CD14-positive monocyte (primary cell): ENCODE measurements around the gene CRISP2. TPM values are rescaled to one million over a fixed set of nuclear protein-coding genes. Genes with fewer than 3 reads are reported as not detected.

Experiments
- DNase-seq, 3 donors: peaks; one replicate each; pipeline ENCODE4 v3.0.0-alpha.2; 2011 to 2022
- H2AFZ ChIP-seq: 2 replicates; pipeline ENCODE4 v1.6.0; 2012; ENCODE audit warnings: mild to moderate bottlenecking, low read depth, low read length, inconsistent platforms; ENCODE audit not compliant: insufficient read depth, poor library complexity, severe bottlenecking
- H3K27ac ChIP-seq, 2 donors: 1 replicate in 1 of 2; 2 replicates in 1 of 2; pipeline ENCODE4 v1.5.1; 2012 to 2013; ENCODE audit warnings: low read length in 2 of 2, control low read depth in 1 of 2, inconsistent platforms in 1 of 2, low read depth in 1 of 2, mild to moderate bottlenecking in 1 of 2
- H3K27me3 ChIP-seq, 2 donors: one replicate each; pipeline versions ENCODE4 v1.6.0 to v1.6.1; 2011 to 2013; ENCODE audit warnings: low read length in 2 of 2; ENCODE audit not compliant: control insufficient read depth in 2 of 2, insufficient read depth in 2 of 2
- H3K36me3 ChIP-seq, 2 donors: replicated peaks in 1 of 2; 1 replicate in 1 of 2; 2 replicates in 1 of 2; pipeline versions ENCODE4 v1.5.1 to v1.6.1; 2012 to 2013; ENCODE audit warnings: low read length in 2 of 2, control low read depth in 1 of 2, inconsistent platforms in 1 of 2, mild to moderate bottlenecking in 1 of 2; ENCODE audit not compliant: insufficient read depth in 2 of 2, control insufficient read depth in 1 of 2
- H3K4me1 ChIP-seq, 2 donors: 1 replicate in 1 of 2; 2 replicates in 1 of 2; pipeline versions ENCODE4 v1.5.1 to v1.6.1; 2012 to 2013; ENCODE audit warnings: low read length in 2 of 2, control low read depth in 1 of 2, inconsistent platforms in 1 of 2, mild to moderate bottlenecking in 1 of 2, moderate library complexity in 1 of 2; ENCODE audit not compliant: insufficient read depth in 2 of 2, control insufficient read depth in 1 of 2
- H3K4me2 ChIP-seq: replicated peaks from 2 replicates; pipeline ENCODE3; 2012; ENCODE audit warnings: low read length, moderate library complexity, mild to moderate bottlenecking; ENCODE audit not compliant: poor library complexity, severe bottlenecking; ENCODE audit errors: extremely low read depth
- H3K4me3 ChIP-seq, 3 experiments: fragments of 200-600 bp in 1 of 3; sonication (generic) in 1 of 3; replicated peaks in 1 of 3; 1 replicate in 2 of 3; 2 replicates in 1 of 3; pipeline ENCODE4 v1.5.1; 2011 to 2013; ENCODE audit warnings: low read length in 3 of 3, mild to moderate bottlenecking in 3 of 3, control low read depth in 2 of 3, low read depth in 2 of 3, inconsistent platforms in 1 of 3, moderate library complexity in 1 of 3
- H3K79me2 ChIP-seq: 2 replicates; pipeline ENCODE4 v1.6.0; 2012; ENCODE audit warnings: mild to moderate bottlenecking, control low read depth, inconsistent platforms, low read length, moderate library complexity; ENCODE audit not compliant: insufficient read depth
- H3K9ac ChIP-seq: 2 replicates; pipeline ENCODE4 v1.6.0; 2017; ENCODE audit warnings: low read length, mild to moderate bottlenecking; ENCODE audit not compliant: insufficient read depth, poor library complexity, severe bottlenecking
- H3K9me3 ChIP-seq, 2 donors: replicated peaks in 1 of 2; 1 replicate in 1 of 2; 2 replicates in 1 of 2; pipeline versions ENCODE4 v1.5.1 to v1.6.1; 2012 to 2013; ENCODE audit warnings: low read length in 2 of 2, control low read depth in 1 of 2; ENCODE audit not compliant: control insufficient read depth in 1 of 2, insufficient read depth in 1 of 2
- H4K20me1 ChIP-seq: 2 replicates; pipeline ENCODE4 v1.6.0; 2012; ENCODE audit warnings: mild to moderate bottlenecking, low read length, control low read depth, moderate library complexity; ENCODE audit not compliant: insufficient read depth
- H3K27ac Mint-ChIP-seq, 7 donors: one replicate each; pipeline ENCODE4 v1.8.0; 2020; ENCODE audit warnings: mild to moderate bottlenecking in 7 of 7, mixed read lengths in 7 of 7, moderate library complexity in 6 of 7, inconsistent platforms in 2 of 7
- H3K27me3 Mint-ChIP-seq, 3 donors: one replicate each; pipeline ENCODE4 v1.8.0; 2021 to 2022; ENCODE audit warnings: low read depth in 3 of 3, mild to moderate bottlenecking in 3 of 3, mixed read lengths in 3 of 3, moderate library complexity in 3 of 3, inconsistent platforms in 1 of 3
- H3K36me3 Mint-ChIP-seq, 2 donors: one replicate each; pipeline ENCODE4 v1.8.0; 2020; ENCODE audit warnings: mixed read lengths in 2 of 2, inconsistent platforms in 1 of 2, mild to moderate bottlenecking in 1 of 2
- H3K4me1 Mint-ChIP-seq: one replicate; pipeline ENCODE4 v1.8.0; 2020; ENCODE audit warnings: mild to moderate bottlenecking, mixed read lengths
- H3K4me3 Mint-ChIP-seq, 2 donors: one replicate each; pipeline ENCODE4 v1.8.0; 2020; ENCODE audit warnings: mild to moderate bottlenecking in 2 of 2, mixed read lengths in 2 of 2, moderate library complexity in 1 of 2
- H3K9me3 Mint-ChIP-seq, 7 donors: one replicate each; pipeline ENCODE4 v1.8.0; 2020 to 2022; ENCODE audit warnings: mixed read lengths in 7 of 7, mild to moderate bottlenecking in 6 of 7, moderate library complexity in 6 of 7, inconsistent platforms in 2 of 7
- CTCF ChIP-seq: fragments of 200-600 bp; IDR thresholded peaks from one replicate; pipeline ENCODE4 v1.8.0; 2022; ENCODE audit warnings: antibody characterized with exemption, mild to moderate bottlenecking
- WGBS: methylation state at CpG from one replicate; pipeline ENCODE4 v1.1.5; 2013; ENCODE audit warnings: missing lambda C conversion rate; ENCODE audit not compliant: insufficient coverage; 5-methylcytosine and 5-hydroxymethylcytosine counted together
- intact Hi-C, 2 donors: fragments of 100-400 bp; cut with micrococcal nuclease; formaldehyde crosslinking; loops; one replicate each; pipeline versions ENCODE4 v1.15.0 to v1.15.1; 2023
- polyA minus RNA-seq: library from RNA; depleted of rRNA, polyadenylated mRNA; stranded (reverse); fragments of >200 nt; gene quantifications from 2 replicates; pipeline ENCODE4 v1.2.3, GENCODE V29; 2012
- polyA plus RNA-seq, 3 donors: library from polyadenylated mRNA; depleted of rRNA in 1 of 3; unstranded in 2 of 3; stranded (reverse) in 1 of 3; fragments of 300-500 nt in 2 of 3; fragments of >200 nt in 1 of 3; fragmentation: Illumina TruSeq in 2 of 3; gene quantifications; 1 replicate in 2 of 3; 2 replicates in 1 of 3; pipeline ENCODE4 v1.2.3, GENCODE V29; 2012 to 2021
- total RNA-seq, 12 experiments: library from RNA in 1 of 12; stranded (reverse) in 1 of 12; fragments of 120-200 nt in 1 of 12; gene quantifications; one replicate each; pipeline ENCODE4 v1.2.4 and lab custom pipeline; 2013 to 2026; ENCODE audit warnings: mixed read lengths in 6 of 12, inconsistent platforms in 1 of 12

Gene CRISP2
- total RNA-seq (2013) = not detected
- polyA plus RNA-seq = not detected
- not detected in 2 replicates for polyA minus RNA-seq
- 0 to 0.46 (median 0) reads per million in 11 experiments for total RNA-seq (lab: John Stamatoyannopoulos, UW)

- no peaks in the 10 kb centered on the region for H3K36me3 ChIP-seq
- no peak within 1 kb of the TSS for H3K27ac Mint-ChIP-seq
- no peaks in the 10 kb centered on the region for H3K4me1 ChIP-seq
- no peaks in the 10 kb centered on the region for H3K36me3 Mint-ChIP-seq
- H3K9me3 ChIP-seq = peaks cover 0 to 9% of the 10 kb centered on the region in 2 donors
- H3K27me3 ChIP-seq = no peaks in the 10 kb centered on the region
- no peak within 1 kb of the TSS for H3K27ac ChIP-seq
- intact Hi-C loops = no loop called here
- H3K4me2 ChIP-seq = no peak within 1 kb of the TSS
- DNase-seq = no peak
- H2AFZ ChIP-seq = no peak within 1 kb of the TSS
- TF ChIP-seq CTCF = no peak
- 67% methylated on average over 21 of the region's 26 CpGs for WGBS
- no peak within 1 kb of the TSS for H3K4me3 Mint-ChIP-seq
- no peak within 1 kb of the TSS for H3K4me3 ChIP-seq
- peaks cover 2 to 13% (median 5%) of the 10 kb centered on the region in 7 donors for H3K9me3 Mint-ChIP-seq
- H3K4me1 Mint-ChIP-seq = no peaks in the 10 kb centered on the region
- H4K20me1 ChIP-seq = no peaks in the 10 kb centered on the region
- no peak within 1 kb of the TSS for H3K9ac ChIP-seq
- no peaks in the 10 kb centered on the region for H3K27me3 Mint-ChIP-seq
- H3K79me2 ChIP-seq = no peaks in the 10 kb centered on the region
Observed at GRCh38 chr6:49713346-49713745, at the start of gene CRISP2. TSS of gene CRISP2 (minus strand) at chr6:49713543. CDS start at chr6:49709196, 4,347 bp downstream.

GRCh38 chr6:49744259-49744658 is 30.9 kb upstream of the CRISP2 start, which contains the start of gene CRISP3:
TSS of gene CRISP3 (minus strand) at chr6:49744388. CDS start at chr6:49744367, 21 bp downstream.
- whole genome bisulfite sequencing = no CpG with 5 or more reads among the region's 1 CpG
- H3K4me1 ChIP-seq = no peaks in the 10 kb centered on the region
- Mint-ChIP-seq H3K36me3 (no peaks in the 10 kb centered on the region), H3K9me3 (peaks cover 0 to 2% (median 0%) of the 10 kb centered on the region in 7 donors), H3K27me3 (no peaks in the 10 kb centered on the region), H3K27ac (no peak within 1 kb of the TSS), H3K4me1 (no peaks in the 10 kb centered on the region), H3K4me3 (no peak within 1 kb of the TSS)
- intact Hi-C loops = no loop called here
- no peak within 1 kb of the TSS for H3K4me2 ChIP-seq
- no peak within 1 kb of the TSS for H3K27ac ChIP-seq
- no peak within 1 kb of the TSS for H2AFZ ChIP-seq
- TF ChIP-seq CTCF = no peak
- no peaks in the 10 kb centered on the region for H3K79me2 ChIP-seq
- no peaks in the 10 kb centered on the region for H3K27me3 ChIP-seq
- H4K20me1 ChIP-seq = no peaks in the 10 kb centered on the region
- no peak within 1 kb of the TSS for H3K4me3 ChIP-seq
- no peaks in the 10 kb centered on the region for H3K36me3 ChIP-seq
- DNase-seq = no peak
- H3K9ac ChIP-seq = no peak within 1 kb of the TSS
- no peaks in the 10 kb centered on the region for H3K9me3 ChIP-seq
